K562 (cell line): ENCODE results near the gene MS4A8. TPM values are rescaled to one million over a fixed set of nuclear protein-coding genes. Genes with fewer than 3 reads are reported as not detected.

Experiments used
- ATAC-seq: fragments of 200-7000 bp; cut with Tn5 transposase; 3 replicates; pipeline ENCODE4 v1.9.1; 2020; ENCODE audit warnings: moderate library complexity
- BruUV-seq: library from RNA; stranded (reverse); fragments of 400-500 nt; replicated peaks from 2 replicates; lab custom pipeline; 2021; lab: Mats Ljungman, UMichigan
- CTCF ChIA-PET: fragments of 300-600 bp; formaldehyde crosslinking; extraction: SDS; loops from one replicate; lab custom pipeline; 2021; ENCODE audit warnings: low intra/inter-chr PET ratio; lab: Yijun Ruan, JAX
- POLR2A ChIA-PET: fragments of 300-600, 350-650 bp; sonication (Branson Sonifier 250); formaldehyde crosslinking; extraction: SDS; loops from one replicate; lab custom pipeline; 2021; ENCODE audit warnings: antibody characterized with exemption, inconsistent platforms; lab: Yijun Ruan, JAX
- DNase-seq, 4 experiments: peaks; one replicate each; pipeline versions ENCODE4 v3.0.0 to v3.0.0-alpha.2; 2011 to 2018; ENCODE audit warnings: low spot score in 3 of 4, mixed read lengths in 3 of 4; ENCODE audit errors: extremely low read depth in 1 of 4
- FAIRE-seq: peaks from 2 replicates; lab custom pipeline; 2011; peaks lifted over from hg19 to GRCh38; lab: Jason Lieb, UNC
- H2AFZ ChIP-seq: 2 replicates; pipeline ENCODE4 v1.6.0; 2011; ENCODE audit warnings: low read depth, low read length, control low read depth, inconsistent platforms
- H3K27ac ChIP-seq: fragments of 200-600 bp; 3 replicates; pipeline ENCODE4 v1.8.0; 2011; ENCODE audit warnings: low read depth, mild to moderate bottlenecking, control low read depth, inconsistent platforms, low read length, moderate library complexity, mixed read lengths; ENCODE audit errors: extremely low read depth
- H3K27me3 ChIP-seq, 2 experiments: fragments of 300-600 bp in 1 of 2; 2 replicates in 1 of 2; 3 replicates in 1 of 2; pipeline versions ENCODE4 v1.6.0 to v1.8.0; 2011; ENCODE audit warnings: inconsistent platforms in 2 of 2, low read length in 2 of 2, mild to moderate bottlenecking in 1 of 2, mixed read lengths in 1 of 2, moderate library complexity in 1 of 2; ENCODE audit not compliant: control insufficient read depth in 2 of 2, insufficient read depth in 2 of 2
- H3K36me3 ChIP-seq: fragments of 300-600 bp; 3 replicates; pipeline ENCODE4 v1.8.0; 2011; ENCODE audit warnings: mild to moderate bottlenecking, low read length, inconsistent platforms; ENCODE audit not compliant: control insufficient read depth, insufficient read depth
- H3K4me1 ChIP-seq, 2 experiments: fragments of 200-600 bp in 1 of 2; replicated peaks in 1 of 2; 2 replicates in 1 of 2; 3 replicates in 1 of 2; pipeline versions ENCODE4 v1.5.1 to v1.8.0; 2011; ENCODE audit warnings: inconsistent platforms in 2 of 2, low read length in 2 of 2, mild to moderate bottlenecking in 1 of 2, mixed read lengths in 1 of 2, moderate library complexity in 1 of 2; ENCODE audit not compliant: control insufficient read depth in 2 of 2, insufficient read depth in 2 of 2
- H3K4me2 ChIP-seq: 2 replicates; pipeline ENCODE4 v1.6.1; 2011; ENCODE audit warnings: low read length, control low read depth, inconsistent platforms, mixed read lengths; ENCODE audit not compliant: insufficient read depth
- H3K4me3 ChIP-seq: fragments of 200-600 bp; sonication (generic), shearing (Covaris generic); 2 replicates; pipeline ENCODE4 v1.5.1; 2016; ENCODE audit warnings: control low read depth, inconsistent platforms
- H3K79me2 ChIP-seq: fragments of 200-600 bp; 3 replicates; pipeline ENCODE4 v1.8.0; 2011; ENCODE audit warnings: low read length, inconsistent platforms; ENCODE audit not compliant: control insufficient read depth, insufficient read depth
- H3K9ac ChIP-seq, 2 experiments: 2 replicates each; pipeline versions ENCODE4 v1.6.0 to v1.6.1; 2011; ENCODE audit warnings: low read depth in 2 of 2, low read length in 2 of 2, control low read depth in 1 of 2, inconsistent platforms in 1 of 2, mild to moderate bottlenecking in 1 of 2, mixed read lengths in 1 of 2; ENCODE audit not compliant: insufficient read depth in 1 of 2
- H3K9me1 ChIP-seq: one replicate; pipeline ENCODE4 v1.6.0; 2011; ENCODE audit warnings: inconsistent platforms, mild to moderate bottlenecking, low read length, moderate library complexity; ENCODE audit not compliant: control insufficient read depth, insufficient read depth
- H3K9me3 ChIP-seq: replicated peaks from 2 replicates; pipeline ENCODE4 v1.5.1; 2011; ENCODE audit warnings: low read depth, low read length, inconsistent platforms; ENCODE audit not compliant: control insufficient read depth, insufficient read depth
- H4K20me1 ChIP-seq: replicated peaks from 2 replicates; pipeline ENCODE4 v1.6.1; 2011; ENCODE audit warnings: low read length, inconsistent platforms, mixed read lengths; ENCODE audit not compliant: control insufficient read depth, insufficient read depth
- CHD1 ChIP-seq: fragments of 200-600 bp; sonication (generic); IDR thresholded peaks from one replicate; pipeline ENCODE4 v1.6.1; 2012; ENCODE audit warnings: mild to moderate bottlenecking, moderate library complexity, low read length, inconsistent platforms
- CREBBP ChIP-seq: IDR thresholded peaks from one replicate; pipeline ENCODE4 v1.6.1; 2012; ENCODE audit warnings: low read depth, mild to moderate bottlenecking, control low read depth, inconsistent platforms, low read length
- E2F3 ChIP-seq: fragments of 250-450 bp; sonication (Bioruptor Pico); IDR thresholded peaks from 2 replicates; pipeline ENCODE4 v1.4.0; 2020; ENCODE audit warnings: mild to moderate bottlenecking
- ESRRA ChIP-seq: fragments of 450-650 bp; IDR thresholded peaks from 2 replicates; pipeline ENCODE4 v1.6.1; 2014; ENCODE audit warnings: low read depth, mild to moderate bottlenecking, moderate library complexity, borderline replicate concordance
- MAFG ChIP-seq: fragments of 450-650 bp; conservative IDR thresholded peaks from 2 replicates; pipeline ENCODE4 v1.6.1; 2016; ENCODE audit warnings: missing genetic modification characterization, missing compliant biosample characterization
- RAD21 ChIP-seq, 2 experiments: fragments of 250-450 bp in 1 of 2; fragments of 450-650 bp in 1 of 2; sonication (Bioruptor Pico) in 1 of 2; formaldehyde crosslinking in 1 of 2; IDR thresholded peaks in 1 of 2; conservative IDR thresholded peaks in 1 of 2; 2 replicates each; pipeline versions ENCODE4 v1.4.0 to v1.8.0; 2020 to 2022; ENCODE audit warnings: mild to moderate bottlenecking in 2 of 2, moderate library complexity in 1 of 2
- SMAD2 ChIP-seq: fragments of 150-350 bp; IDR thresholded peaks from 2 replicates; pipeline ENCODE4 v1.6.1; 2014; ENCODE audit warnings: low read depth, mild to moderate bottlenecking, low read length
- ZNF212 ChIP-seq: fragments of 450-650 bp; formaldehyde crosslinking; IDR thresholded peaks from 2 replicates; pipeline ENCODE4 v1.4.0; 2020; ENCODE audit warnings: mild to moderate bottlenecking
- ZNF324 ChIP-seq: fragments of 250-450 bp; sonication (Bioruptor Pico); IDR thresholded peaks from 2 replicates; pipeline ENCODE4 v1.4.0; 2020; ENCODE audit warnings: mild to moderate bottlenecking
- WGBS: fragments of 100-300 bp; shearing (Covaris generic); methylation state at CpG from one replicate; pipeline ENCODE4 v1.1.6; 2016; ENCODE audit warnings: low coverage, mixed read lengths; ENCODE audit not compliant: insufficient coverage; ENCODE audit errors: missing lambda C conversion rate; 5-methylcytosine and 5-hydroxymethylcytosine counted together
- in situ Hi-C: fragments of 300-500 bp; cut with MboI; formaldehyde crosslinking; loops from 4 replicates; pipeline ENCODE4 v1.15.0; 2018; ENCODE audit warnings: inconsistent platforms, mixed read lengths
- intact Hi-C: fragments of 100-400 bp; cut with micrococcal nuclease; formaldehyde crosslinking; loops from 2 replicates; pipeline ENCODE4 v1.14.2; 2022
- polyA plus RNA-seq, 8 experiments: library from polyadenylated mRNA; depleted of rRNA in 4 of 8; stranded (reverse) in 5 of 8; unstranded in 3 of 8; fragments of >200 nt; fragmentation: Nextera tagmentation in 2 of 8; fragmentation: Illumina TruSeq in 1 of 8; extraction: Ambion mirVana in 2 of 8; extraction: Trizol in 1 of 8; gene quantifications; 2 replicates each; pipeline versions ENCODE4 v1.2.1 to v1.2.3, GENCODE V29; 2011 to 2014; ENCODE audit warnings: inconsistent platforms in 1 of 8, missing spikeins in 1 of 8
- total RNA-seq, 7 experiments: library from RNA; depleted of rRNA in 6 of 7; stranded (reverse); fragments of >200 nt in 6 of 7; fragmentation: Illumina TruSeq in 2 of 7; extraction: Trizol in 2 of 7; gene quantifications; 2 replicates each; pipeline versions ENCODE4 v1.2.1 to v1.2.3, GENCODE V29; 2011 to 2021; ENCODE audit warnings: low replicate concordance in 1 of 7
- TF ChIP-seq, protein P1 (sequence below), 3 experiments: IDR thresholded peaks in 2 of 3; conservative IDR thresholded peaks in 1 of 3; 2 replicates each; pipeline ENCODE4 v1.5.1; 2011 to 2012; ENCODE audit warnings: low read length in 3 of 3, mild to moderate bottlenecking in 3 of 3, control low read depth in 2 of 3, improper control_type of control experiment in 1 of 3, inconsistent platforms in 1 of 3, low read depth in 1 of 3, mixed read lengths in 1 of 3, moderate library complexity in 1 of 3; ENCODE audit not compliant: insufficient read depth in 2 of 3
- TF ChIP-seq, protein P2 (sequence below): fragments of 450-650 bp; IDR thresholded peaks from 2 replicates; pipeline ENCODE4 v1.6.1; 2016; ENCODE audit warnings: borderline replicate concordance
- TF ChIP-seq, protein P3 (sequence below): fragments of 250-450 bp; sonication (Bioruptor Pico); IDR thresholded peaks from 2 replicates; pipeline ENCODE4 v1.9.0; 2021; ENCODE audit warnings: mild to moderate bottlenecking, inconsistent platforms
- TF ChIP-seq, protein P4 (sequence below): IDR thresholded peaks from 2 replicates; pipeline ENCODE4 v1.6.1; 2014; ENCODE audit warnings: antibody characterized with exemption

Gene MS4A8
- total and polyA plus RNA-seq, 9 of the 15 experiments (the other 6 are each of a cell fraction or from before 2014, with no cell fraction given), result not detected

DNA sequence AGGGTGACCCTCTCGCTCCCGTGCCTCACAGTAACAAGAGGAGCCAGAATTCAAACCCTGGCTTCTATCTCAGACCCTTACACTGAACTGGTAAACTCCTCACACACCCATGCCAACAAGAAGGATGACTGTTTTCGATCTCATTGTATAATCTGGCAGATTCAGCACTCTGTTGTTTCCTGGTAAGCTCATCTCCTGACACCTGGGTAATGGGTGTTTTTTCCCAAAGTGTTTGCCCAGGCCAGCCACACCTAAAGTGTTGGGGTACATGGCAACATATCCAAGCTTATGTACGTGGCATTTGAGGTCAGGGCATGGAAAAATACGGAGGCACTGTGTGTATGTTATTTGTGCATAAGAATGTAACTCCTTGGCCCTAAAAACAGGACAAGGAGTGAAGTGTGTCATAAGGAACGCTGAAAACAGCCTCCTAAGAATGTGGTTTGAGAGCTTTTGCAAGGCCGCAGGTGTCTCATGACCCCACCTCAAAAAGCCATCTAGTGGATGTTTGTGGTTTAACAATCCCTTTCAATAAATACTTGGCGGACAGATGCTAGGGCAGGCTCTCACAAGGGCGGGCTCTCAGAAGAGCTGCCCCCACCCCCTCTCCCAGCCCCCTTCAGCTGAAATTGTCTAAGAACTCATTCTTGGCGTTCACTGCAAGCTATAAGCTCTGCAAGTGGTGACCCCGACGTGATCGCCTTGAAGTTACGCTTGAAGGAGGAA lies 57.1 kb downstream of the MS4A8 start, which contains the start of gene MS4A15:
Gene MS4A15 (plus strand): TSS at position 561 of the 726 bp plus-strand sequence. CDS start 6,867 bp downstream, outside the sequence.
- no TSS peak for BruUV-seq
- no peaks in the 10 kb centered on the region for H3K79me2 ChIP-seq
- TF ChIP-seq CREBBP, result no peak
- TF ChIP-seq, protein P1, sequence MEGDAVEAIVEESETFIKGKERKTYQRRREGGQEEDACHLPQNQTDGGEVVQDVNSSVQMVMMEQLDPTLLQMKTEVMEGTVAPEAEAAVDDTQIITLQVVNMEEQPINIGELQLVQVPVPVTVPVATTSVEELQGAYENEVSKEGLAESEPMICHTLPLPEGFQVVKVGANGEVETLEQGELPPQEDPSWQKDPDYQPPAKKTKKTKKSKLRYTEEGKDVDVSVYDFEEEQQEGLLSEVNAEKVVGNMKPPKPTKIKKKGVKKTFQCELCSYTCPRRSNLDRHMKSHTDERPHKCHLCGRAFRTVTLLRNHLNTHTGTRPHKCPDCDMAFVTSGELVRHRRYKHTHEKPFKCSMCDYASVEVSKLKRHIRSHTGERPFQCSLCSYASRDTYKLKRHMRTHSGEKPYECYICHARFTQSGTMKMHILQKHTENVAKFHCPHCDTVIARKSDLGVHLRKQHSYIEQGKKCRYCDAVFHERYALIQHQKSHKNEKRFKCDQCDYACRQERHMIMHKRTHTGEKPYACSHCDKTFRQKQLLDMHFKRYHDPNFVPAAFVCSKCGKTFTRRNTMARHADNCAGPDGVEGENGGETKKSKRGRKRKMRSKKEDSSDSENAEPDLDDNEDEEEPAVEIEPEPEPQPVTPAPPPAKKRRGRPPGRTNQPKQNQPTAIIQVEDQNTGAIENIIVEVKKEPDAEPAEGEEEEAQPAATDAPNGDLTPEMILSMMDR (IDR thresholded peaks at IDR 0.05 in 2 of 3, conservative IDR thresholded peaks at IDR 0.05 in 1 of 3; ENCODE audit: insufficient read depth in 2 of 3, low read depth in 1 of 3, low read length in 3 of 3), result peak; percentile 62 to 65 (median 64)
- no peak for TF ChIP-seq ZNF212 (CRISPR knock-in tag)
- TF ChIP-seq ZNF324 (CRISPR knock-in tag), result no peak
- TF ChIP-seq, protein P2, sequence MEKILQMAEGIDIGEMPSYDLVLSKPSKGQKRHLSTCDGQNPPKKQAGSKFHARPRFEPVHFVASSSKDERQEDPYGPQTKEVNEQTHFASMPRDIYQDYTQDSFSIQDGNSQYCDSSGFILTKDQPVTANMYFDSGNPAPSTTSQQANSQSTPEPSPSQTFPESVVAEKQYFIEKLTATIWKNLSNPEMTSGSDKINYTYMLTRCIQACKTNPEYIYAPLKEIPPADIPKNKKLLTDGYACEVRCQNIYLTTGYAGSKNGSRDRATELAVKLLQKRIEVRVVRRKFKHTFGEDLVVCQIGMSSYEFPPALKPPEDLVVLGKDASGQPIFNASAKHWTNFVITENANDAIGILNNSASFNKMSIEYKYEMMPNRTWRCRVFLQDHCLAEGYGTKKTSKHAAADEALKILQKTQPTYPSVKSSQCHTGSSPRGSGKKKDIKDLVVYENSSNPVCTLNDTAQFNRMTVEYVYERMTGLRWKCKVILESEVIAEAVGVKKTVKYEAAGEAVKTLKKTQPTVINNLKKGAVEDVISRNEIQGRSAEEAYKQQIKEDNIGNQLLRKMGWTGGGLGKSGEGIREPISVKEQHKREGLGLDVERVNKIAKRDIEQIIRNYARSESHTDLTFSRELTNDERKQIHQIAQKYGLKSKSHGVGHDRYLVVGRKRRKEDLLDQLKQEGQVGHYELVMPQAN, result no peak
- TF ChIP-seq MAFG (tag), result no peak
- peak; percentile 14; the same call in 1 of the 2 replicates for TF ChIP-seq ESRRA
- TF ChIP-seq CHD1, result no peak
- TF ChIP-seq SMAD2, result no peak
- TF ChIP-seq, protein P3, sequence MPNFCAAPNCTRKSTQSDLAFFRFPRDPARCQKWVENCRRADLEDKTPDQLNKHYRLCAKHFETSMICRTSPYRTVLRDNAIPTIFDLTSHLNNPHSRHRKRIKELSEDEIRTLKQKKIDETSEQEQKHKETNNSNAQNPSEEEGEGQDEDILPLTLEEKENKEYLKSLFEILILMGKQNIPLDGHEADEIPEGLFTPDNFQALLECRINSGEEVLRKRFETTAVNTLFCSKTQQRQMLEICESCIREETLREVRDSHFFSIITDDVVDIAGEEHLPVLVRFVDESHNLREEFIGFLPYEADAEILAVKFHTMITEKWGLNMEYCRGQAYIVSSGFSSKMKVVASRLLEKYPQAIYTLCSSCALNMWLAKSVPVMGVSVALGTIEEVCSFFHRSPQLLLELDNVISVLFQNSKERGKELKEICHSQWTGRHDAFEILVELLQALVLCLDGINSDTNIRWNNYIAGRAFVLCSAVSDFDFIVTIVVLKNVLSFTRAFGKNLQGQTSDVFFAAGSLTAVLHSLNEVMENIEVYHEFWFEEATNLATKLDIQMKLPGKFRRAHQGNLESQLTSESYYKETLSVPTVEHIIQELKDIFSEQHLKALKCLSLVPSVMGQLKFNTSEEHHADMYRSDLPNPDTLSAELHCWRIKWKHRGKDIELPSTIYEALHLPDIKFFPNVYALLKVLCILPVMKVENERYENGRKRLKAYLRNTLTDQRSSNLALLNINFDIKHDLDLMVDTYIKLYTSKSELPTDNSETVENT, result no peak
- no peak for TF ChIP-seq E2F3
- TF ChIP-seq RAD21 (CRISPR knock-in tag; conservative IDR thresholded peaks at IDR 0.05 in 1 of 2, IDR thresholded peaks at IDR 0.05 in 1 of 2), result peak in 1 of 2 experiments; percentile 45; a peak in 2 of 4 replicates
- TF ChIP-seq, protein P4, sequence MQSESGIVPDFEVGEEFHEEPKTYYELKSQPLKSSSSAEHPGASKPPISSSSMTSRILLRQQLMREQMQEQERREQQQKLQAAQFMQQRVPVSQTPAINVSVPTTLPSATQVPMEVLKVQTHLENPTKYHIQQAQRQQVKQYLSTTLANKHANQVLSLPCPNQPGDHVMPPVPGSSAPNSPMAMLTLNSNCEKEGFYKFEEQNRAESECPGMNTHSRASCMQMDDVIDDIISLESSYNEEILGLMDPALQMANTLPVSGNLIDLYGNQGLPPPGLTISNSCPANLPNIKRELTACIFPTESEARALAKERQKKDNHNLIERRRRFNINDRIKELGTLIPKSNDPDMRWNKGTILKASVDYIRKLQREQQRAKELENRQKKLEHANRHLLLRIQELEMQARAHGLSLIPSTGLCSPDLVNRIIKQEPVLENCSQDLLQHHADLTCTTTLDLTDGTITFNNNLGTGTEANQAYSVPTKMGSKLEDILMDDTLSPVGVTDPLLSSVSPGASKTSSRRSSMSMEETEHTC, result 0 out of 2 replicates have a peak, but pooled peaks have one; percentile 54

More for the DNA sequence above, 57.1 kb downstream of the MS4A8 start, which contains the start of gene MS4A15:
- POLR2A ChIA-PET, result interaction anchor here (0.7 to 1.5 kb wide), 2 partner anchors 26 to 36 kb away, joined by 3 read pairs; no protein-coding TSS in a partner anchor
- Histone ChIP-seq H3K9me3 (no peaks in the 10 kb centered on the region), H3K4me1 (peaks cover 0 to 8% of the 10 kb centered on the region in 2 experiments; a peak in 2 of 5 replicates), H4K20me1 (no peaks in the 10 kb centered on the region), H3K27me3 (peaks cover 28 to 37% of the 10 kb centered on the region in 2 experiments), H3K4me3 (no peak within 1 kb of the TSS), H3K4me2 (no peak within 1 kb of the TSS), H3K9ac (no peak within 1 kb of the TSS), H3K36me3 (no peaks in the 10 kb centered on the region), H2AFZ (no peak within 1 kb of the TSS), H3K9me1 (no peaks in the 10 kb centered on the region), H3K27ac (no peak within 1 kb of the TSS)
- CTCF ChIA-PET, result no interaction called here
- DNase-seq (peak; percentile 54 to 66 (median 57)), FAIRE-seq (peak; percentile 86), ATAC-seq (peak; percentile 86)
- 11% methylated on average over 14 of the region's 14 CpGs for WGBS
- intact Hi-C loops (loop anchor here (10.0 kb wide), 2 partner anchors 102 to 492 kb away; no protein-coding TSS in a partner anchor), in situ Hi-C loops (no loop called here)
